CD4-positive, alpha-beta T cell treated with Interferon gamma for 1 hour (primary cell): ENCODE measurements around the gene VWA7.
"Not testable (repeated sequence)": the region's sequence is repeated elsewhere in the genome, so short reads cannot be mapped to it uniquely, and the experiment has no call there.

Experiments
- DNase-seq: peaks from one replicate; pipeline ENCODE4 v3.0.0-alpha.2; 2020

Gene VWA7

DNA sequence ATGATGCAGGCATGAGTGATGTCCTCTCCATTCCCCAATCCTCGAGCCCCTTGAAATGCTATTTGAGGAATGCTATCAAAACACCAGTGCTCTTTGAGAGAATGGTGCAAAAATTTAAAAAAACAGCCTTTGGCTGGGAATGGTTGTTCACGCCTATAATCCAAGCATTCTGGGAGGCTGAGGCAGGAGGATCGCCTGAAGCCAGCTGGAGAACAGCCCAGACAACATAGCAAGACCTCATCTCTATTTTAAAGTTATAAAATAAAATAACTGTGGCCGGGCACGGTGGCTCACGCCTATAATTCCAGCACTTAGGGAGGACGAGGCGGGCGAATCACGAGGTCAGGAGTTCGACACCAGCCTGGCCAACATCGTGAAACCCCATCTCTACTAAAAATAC is 22.7 kb upstream of the VWA7 start:
- no peak for DNase-seq

DNA sequence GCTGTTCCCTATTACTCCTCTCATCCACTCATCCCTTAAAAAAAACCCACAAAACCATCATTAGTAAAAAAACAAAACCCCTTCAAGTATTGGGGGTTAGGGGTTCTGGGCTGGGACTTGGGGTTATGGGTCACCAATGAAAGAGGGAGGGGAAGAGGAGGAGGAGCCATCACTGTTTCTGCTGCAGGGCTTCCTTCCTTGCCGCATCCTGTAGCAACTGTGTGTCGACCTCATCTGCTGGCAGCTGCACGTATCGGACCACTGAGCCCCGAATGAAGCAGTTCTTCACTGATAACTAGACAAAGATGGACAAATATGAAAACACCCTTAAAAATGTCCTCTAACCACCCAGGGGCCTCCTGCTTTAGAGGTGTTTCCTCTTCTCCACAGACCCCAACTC is 20.5 kb upstream of the VWA7 start:
- DNase-seq = peak; percentile 47

DNA sequence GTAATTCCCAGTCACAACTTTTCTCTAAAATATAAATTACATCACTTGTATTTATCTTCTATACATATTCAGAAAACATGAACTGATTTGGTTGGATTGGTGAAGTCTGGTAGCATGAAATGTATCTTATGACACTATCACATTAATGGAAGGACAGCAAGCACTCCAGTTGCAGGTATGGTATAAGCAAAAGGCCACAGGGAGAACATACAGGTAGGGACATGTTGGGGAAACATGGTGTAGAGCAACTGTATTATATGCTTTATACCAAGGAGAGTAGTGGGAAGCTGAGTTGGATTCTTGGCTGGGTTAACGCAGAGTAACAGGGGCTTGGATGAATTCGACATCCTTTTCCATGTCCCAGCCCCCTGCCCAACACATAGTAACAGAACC is 19.9 kb upstream of the VWA7 start:
- DNase-seq = no peak

DNA sequence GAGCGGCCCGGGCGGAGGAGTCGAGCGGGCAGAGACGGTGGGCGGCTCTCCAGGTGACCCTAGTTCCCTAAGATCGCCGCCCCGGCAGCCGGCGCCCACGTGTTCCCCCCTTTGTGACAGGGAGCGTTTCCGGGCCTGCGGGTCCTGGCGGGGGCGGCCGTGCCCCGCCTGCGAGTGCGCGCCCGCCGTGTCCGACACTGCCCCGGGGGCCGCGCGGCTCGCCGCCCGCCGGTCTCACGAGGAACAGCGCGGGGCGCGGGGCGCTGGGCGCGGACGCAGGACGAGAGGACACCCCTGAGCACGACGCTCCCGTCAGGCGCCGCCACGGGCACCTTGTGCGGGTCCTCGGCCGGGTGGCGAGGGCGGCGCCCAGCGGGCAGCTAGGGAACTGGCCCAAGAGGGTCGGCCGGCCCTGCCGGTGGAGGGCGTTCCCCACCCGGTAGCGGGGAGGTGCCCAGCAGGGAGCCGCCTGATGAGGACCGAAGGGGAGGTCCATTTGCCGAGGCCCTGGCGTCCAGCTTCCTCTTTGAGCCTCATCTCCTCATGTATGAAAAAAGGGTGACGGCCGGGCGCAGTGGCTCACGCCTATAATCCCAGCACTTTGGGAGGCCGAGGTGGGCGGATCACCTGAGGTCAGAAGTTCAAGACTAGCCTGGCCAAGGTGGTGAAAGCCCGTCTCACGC is 18.6 kb upstream of the VWA7 start, which contains the start of gene VARS1:
Gene VARS1, minus strand, starts transcription at position 137 of the 683 bp plus-strand sequence. CDS start 535 bp downstream, outside the sequence.
- DNase-seq = peak; percentile 90

DNA sequence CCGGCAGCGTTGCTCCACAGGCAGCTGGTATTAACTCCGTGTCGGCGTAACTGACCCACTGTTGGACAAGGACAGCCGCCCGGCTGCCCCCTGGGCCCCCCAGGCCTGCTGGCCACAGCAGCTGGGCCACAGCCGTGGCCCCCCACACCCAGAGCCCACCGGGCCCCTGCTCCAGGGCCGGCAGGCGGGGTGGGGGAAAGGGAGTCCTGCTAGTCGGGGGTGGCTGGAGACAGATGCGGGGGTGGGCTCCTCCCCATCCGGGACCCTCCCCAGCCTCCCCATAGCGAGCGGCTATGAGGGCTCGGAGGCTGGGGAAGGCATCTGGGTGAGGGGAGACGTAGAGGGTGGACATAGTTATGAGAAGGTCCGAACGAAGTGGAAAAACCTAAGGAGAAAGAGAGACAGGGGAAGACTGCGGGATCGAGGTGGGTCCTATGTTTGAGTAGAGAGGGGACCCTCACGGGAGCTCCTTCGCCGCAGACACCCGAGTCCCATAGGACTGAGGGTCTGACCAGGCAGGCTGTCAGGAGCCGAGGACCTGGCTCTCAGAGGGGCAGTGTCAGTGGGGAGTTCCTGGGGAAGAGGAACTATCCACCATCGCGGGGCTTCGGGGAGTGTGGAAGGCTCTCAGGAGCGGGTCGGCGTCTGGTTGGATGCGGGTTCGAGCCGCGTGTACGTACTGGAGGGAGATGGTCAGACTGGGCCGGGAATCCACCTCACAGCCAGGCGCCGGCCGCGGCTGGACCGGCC is 17.9 kb upstream of the VWA7 start:
- DNase-seq = no peak

DNA sequence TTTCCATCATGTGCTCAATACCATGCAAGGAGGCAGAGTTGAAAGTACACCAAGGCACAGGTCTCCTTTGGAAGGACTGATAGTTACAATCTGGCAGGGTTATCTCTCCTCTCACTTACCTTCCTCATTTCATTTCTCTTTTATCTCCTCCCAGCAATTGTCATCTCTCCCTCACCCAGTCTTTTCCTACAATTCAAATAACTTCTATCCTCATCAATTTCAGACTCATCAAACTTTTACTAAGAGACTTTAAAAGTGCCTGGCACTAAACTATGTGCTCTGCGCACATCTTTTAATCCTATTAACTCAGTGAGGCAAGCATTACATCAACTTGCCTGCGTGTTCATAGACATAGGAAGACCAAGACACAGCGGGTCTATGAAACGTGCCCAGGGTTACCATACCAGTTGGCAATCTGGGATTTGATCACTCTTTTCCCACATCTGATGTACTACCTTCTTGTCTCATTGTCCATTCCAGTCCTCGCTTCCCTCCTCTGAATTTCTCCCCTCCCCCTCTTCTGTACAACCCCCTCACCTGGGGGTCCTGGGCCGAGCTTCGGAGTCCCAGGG is 17.3 kb upstream of the VWA7 start:
- no peak for DNase-seq

DNA sequence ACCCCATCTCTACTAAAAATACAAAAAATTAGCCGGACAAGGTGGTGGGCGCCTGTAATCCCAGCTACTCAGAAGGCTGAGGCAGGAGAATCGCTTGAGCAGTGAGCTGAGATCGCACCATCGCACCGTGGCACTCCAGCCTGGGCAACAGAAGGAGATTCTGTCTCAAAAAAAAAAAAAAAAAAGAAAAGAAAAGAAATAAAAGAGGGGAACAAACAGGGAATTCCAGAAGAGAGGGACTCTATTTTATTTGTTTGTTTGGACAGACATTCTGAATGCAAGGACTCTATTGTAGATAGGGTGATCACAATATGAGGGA is 16.8 kb upstream of the VWA7 start:
- not testable (repeated sequence) for DNase-seq

DNA sequence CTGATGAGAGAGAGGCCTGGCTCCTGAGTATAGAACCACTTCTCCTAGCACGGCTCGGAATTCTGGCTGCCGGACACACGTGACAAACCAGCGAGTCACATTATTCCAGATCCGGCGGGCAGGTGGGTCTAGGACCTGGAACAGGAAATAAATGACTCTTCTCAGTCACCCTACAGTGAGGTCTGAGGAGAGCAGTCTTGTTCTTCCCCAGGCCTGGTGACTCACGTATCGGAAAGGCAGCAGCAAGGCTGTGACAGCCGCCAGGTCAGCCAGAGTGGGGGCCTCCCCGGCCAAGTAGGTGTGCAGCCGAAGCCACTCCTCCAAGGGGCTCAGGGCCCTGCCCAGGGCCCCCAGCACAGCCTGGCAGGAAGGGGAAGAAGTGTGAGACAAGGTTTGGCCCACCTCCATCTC is 15.6 kb upstream of the VWA7 start:
- no peak for DNase-seq

DNA sequence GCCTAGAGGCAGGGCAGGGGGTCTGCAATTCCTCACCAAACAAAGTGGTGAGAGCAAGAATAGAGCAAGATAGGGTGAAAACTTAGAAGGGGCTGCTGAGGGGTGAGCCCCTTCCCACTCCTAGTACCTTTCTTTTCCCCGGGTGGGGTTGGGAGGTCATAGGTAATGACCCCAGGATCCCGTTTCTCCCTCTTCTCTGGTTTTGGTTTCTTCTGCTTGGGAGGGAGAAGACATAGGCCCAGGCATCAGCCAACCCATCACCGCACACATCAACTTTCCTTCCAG is 14.9 kb upstream of the VWA7 start:
- DNase-seq = no peak

DNA sequence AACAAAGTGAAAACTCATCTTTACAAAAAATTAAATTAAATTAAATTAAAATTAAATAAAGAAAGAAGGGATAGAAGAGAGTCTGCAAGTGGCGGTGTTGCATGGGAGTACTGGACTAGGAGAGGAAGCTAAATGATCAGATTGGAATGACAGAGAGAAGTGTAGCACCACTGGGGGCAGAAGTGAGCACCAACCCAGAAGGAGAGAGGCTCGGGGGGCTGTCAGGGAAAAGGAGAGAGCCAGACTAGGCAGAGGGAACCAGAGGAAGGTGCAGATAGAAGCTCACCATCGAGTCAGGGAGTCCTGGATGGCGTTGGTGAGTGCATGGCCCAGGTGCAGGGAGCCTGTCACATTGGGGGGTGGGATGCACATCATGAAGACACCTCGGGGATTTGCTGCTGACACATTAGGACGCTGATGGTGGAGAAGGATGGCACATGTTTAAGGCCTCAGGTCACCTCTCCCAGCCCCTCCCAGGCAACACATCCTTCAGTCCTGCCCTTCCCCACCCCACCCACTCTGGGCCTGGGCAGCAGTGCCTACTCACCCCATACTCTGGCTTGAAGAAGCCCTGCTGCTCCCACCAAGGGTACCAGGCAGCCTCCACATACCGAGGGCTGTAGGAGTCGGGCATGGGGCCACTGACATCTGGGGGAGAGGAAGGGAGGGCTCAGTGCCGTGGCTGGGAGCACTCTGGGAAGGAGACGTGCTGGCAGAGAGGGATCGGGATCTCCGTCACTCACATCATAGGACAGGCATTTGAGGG is 14.4 kb upstream of the VWA7 start:
- no peak for DNase-seq

DNA sequence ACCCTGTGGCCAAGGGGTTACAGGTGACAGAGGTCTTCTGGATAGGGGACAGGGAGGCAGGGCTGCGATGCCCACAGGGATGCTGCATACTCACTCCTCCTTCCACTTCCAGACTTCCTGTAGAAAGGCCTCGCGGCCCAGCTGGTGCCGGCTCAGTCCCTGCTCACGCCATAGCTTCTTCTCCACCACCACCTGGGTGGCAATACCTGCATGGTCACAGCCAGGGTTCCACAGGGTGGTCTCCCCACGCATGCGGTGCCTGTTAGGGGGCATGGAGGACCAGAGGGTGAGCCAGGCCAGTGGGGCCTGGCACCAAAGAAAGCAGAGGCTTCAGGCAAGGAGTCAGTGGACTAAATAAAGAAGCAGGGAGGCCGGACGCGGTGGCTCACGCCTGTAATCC is 8.3 kb upstream of the VWA7 start:
- DNase-seq = no peak

DNA sequence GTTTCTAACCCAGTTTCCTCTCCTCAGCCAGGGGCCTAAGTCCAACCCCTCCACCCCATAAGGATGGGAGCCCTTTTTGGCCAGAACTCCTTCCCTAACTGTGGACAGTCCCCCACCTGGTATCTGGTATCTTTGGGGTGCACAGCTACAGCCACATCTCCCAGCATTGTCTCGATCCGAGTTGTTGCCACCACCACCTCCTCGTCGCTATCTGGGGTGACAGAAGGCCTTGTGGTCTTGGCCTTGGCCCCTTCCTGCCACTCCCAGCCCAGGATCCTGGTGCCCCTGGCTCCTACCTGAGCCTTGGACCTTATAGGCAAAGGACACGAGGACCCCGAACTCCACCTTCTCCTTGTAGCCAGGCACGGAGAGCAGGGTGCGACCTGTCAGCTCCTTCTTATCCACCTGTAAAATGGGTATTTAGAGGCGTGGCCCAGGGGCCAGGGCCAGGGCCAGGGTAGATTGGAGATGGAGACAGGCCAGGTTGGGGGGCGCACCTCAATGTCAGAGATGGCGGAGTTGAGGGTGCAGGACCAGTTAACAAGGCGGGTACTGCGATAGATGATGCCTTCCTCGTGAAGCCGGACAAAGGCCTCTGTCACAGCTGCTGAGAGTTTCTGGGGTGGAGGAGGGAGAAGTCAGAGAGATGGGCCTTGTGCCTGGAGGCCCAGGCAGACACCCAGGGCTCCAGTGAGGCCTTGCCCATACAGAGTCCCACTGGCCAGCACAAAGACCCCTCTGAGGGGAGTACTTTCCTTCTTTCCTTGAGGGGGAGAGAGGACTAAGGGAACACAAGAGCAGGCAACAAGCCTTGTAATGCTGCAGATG is 7.2 kb upstream of the VWA7 start:
- DNase-seq = no peak

DNA sequence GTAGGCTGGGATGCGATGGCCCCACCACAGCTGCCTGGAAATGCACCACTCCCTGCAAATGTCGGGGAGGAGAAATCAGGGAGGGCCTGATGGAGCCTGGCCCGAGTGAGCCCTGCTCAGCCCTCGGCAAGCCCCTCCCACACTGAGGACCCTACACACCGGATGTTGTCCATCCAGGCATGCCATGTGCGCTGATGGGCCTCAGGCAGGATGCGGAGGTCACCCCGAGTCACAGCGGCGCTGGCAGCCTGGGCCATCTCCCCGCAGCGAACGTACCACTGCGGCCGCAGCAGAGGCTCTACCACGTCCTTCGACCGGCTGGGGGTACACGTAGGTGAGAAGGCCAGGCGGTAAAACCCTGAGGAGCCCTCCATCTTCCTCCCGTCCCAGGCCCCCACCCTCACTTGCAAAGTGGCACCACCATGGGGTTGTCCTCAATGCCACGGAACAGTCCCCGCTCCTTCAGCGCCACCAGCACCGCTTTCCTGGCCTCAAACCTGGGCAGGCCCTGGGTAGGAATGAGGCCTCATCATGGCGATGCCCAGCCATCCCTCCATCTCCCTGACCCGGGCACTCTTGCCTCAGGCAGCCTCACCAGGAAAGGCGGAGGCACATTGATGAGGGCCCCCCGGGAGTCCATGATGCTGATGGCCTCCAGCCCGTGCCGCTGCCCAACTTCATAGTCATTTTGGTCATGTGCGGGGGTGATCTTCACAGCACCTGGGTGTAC is 5.2 kb upstream of the VWA7 start:
- DNase-seq = no peak

DNA sequence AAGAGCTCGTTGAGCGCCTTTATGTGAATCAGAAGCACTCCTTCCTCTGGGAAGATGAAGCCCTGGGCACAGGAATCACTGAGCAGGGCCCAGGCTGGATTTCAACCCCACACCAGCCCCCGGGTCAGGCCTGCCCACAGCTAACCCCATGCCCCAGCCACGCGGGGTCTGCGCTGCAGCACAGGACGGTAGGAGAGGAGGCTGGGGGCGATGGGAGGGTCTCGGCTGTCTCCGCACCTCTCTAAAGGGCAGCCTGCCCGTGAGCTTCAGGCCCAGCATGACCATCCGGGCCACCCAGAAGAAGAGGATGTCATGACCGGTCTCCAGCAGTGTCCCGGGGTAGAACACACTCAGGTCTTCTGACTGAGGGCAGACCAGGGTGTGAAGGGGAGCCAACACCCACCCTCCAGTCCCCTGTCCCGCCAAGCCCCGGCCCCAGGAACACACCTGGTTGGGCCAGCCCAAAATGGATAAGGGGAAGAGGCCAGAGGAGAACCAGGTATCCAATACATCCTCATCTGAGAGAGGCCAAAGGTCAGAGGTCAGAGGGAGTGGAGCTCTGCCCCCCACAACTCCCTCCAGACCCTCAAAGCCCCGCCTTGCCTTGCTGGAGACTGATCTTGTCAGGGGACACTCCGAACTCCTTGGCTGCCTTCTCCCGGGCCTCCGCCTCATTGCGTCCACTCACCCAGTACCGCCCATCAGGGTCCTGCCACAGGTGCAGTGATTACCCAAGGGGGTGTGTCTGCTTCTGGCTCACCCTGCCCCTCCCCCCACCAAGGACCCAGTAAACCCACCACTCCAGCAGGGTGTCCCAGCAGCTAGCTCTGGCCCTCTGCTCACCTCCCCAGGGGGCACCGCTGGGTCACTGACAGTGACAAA is 4.4 kb upstream of the VWA7 start:
- no peak for DNase-seq

DNA sequence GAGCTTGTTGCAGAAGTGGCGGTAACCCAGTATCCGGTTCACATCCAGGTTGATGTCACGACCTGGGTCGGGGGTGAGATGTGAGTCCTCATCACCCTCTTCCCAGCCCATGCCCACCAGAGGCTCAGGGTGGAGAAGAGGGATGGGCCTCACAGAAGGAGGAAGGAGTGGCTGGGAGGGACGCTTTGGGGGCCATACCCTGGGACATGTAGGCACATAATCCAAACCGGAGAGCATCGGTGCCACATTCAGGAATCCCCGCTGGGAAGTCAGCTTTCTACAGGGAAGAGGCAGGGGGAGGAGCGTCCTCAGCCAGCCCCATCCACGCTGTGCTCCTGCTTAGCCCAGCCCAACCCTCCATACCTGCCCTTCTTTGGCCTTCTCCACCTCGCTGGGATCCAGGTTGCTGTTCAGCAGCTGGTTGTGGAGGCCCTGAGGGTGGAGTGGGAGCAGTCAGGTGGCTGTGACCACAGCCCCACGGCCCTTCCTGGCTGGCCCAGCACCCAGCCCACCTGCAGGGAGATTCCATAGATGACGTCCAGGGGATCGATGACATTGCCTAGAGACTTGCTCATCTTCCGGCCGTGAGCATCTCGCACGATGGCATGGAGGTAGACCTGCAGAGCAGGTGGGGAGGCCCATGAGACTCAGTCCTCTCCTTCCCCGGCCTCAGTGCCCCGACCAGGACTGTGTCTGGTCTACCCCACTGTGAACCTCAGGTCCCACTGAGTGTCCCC is 3.5 kb upstream of the VWA7 start:
- no peak for DNase-seq

DNA sequence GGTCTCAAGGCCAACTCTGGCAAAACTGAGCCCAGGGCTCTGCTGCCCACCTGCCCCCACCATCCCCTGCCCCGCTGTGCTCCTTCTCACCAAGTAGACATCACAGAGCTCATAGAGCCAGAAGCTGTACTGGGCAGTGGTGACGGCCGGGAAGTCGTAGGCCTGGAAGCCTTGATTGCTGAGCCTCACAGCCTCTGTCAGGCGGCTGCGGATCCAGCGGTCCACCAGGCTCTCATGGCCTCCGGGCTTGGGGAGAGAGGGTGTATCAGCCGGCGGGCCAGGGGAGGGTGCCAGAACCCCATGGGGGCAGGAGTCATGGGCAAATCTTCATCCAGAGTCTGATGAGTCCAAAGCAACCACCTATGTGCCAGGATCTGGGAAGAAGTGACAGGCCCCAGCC is 2.8 kb upstream of the VWA7 start:
- no peak for DNase-seq

DNA sequence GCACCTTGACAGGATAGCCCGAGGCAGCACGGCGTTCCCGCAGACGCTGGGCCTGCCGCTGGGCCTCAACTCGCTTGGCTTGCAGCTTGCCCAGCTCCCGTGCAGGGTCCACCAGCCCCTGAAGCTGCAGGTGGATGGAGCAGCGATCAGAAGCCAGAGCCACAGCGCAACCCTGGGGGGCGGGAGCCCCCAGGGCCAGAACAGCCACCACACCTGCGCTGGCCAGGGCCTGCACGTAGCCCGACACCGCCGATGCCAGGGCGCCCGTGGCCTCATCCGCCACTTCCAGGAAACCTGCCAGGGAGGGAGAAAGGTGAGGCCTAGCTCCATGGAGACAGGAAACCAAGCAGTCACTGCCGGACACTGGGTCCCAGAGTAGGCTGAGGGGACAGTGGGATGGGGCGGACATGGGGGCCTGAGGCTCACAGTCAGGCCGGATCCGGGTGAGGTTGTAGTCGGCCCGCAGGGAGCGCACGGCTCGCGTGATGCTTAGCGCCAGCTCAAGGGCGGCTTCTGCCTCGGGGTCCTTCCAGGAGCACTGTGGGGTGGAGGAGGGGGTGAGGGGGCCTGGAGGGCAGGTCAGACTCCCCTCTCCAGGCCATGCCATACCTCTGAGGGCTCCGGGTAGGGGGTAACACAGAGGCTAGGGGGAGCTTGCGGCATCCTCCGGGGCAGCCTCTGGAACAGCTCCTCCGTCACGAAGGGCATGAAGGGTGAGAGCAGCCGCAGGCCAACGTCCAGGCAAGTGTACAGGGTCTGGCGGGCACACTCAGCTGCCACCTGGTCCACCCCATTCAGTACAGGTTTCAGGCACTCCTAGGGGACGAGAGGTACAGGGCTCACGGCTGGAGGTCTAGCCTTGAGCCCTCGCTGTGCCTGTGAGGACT is 2.1 kb upstream of the VWA7 start:
- DNase-seq = no peak

DNA sequence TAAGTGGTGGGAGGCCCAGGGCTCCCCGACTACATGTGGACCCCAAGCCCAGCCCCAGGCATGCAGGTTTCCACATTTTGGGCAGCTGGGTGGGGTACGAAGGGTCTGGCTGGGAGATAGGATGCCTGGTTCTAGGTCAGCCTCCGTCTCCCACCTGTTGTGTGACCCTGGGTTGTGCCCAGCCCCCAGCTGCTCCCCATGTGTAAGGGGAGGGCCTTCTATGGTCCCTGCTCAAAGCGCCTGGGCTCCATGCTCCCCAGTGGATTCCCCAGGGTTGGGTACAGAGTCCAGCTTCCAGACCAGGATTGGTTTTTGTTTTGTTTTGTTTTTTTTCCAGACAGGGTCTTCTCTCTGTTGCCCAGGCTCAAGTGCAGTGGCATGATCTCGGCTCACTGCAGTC is 1.1 kb upstream of the VWA7 start:
- no peak for DNase-seq

DNA sequence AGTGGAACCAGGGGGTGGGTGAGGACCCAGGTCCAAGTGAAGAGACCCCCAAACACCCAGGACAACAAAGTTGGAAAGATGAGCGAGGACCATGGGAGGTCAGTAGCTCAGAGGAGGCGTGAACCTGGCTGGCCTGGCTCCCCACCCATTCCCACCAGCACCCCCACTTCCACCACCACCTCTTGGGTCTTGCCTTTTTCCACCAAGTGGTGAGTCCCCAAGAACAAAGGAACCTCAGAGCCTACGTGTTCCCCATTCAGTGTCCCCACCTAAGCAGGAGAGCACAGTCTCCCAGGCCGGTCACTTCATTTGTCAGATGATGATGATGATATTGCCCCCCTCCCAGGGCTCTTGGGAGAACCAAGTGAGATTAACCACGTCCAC is 531 bp upstream of the VWA7 start:
- DNase-seq = no peak
